ENCODE measurements around the gene CMTM1. TPM values are rescaled to one million over a fixed set of nuclear protein-coding genes. Genes with fewer than 3 reads are reported as not detected.

Gene CMTM1
- total RNA-seq, 1 experiment from 2014 or later = 2.6 TPM

GRCh38 chr16:66569827-66570405, 3.7 kb downstream of the CMTM1 start:
- Histone ChIP-seq H2BK12ac (ENCODE audit: insufficient read length, low read depth, low read length) (no peak overlapping the region), H3K9me3 (ENCODE audit: control insufficient read depth, low read depth, low read length) (no peaks in the 10 kb centered on the region), H3K4ac (ENCODE audit: low read depth, low read length) (no peak overlapping the region), H3K4me1 (ENCODE audit: insufficient read depth, low read length) (no peaks in the 10 kb centered on the region), H2AK5ac (ENCODE audit: insufficient read length, low read length) (no peak overlapping the region), H4K8ac (replicated peaks; ENCODE audit: insufficient read length, low read depth, low read length) (no peak overlapping the region), H3K79me1 (ENCODE audit: insufficient read depth, low read depth, low read length, poor library complexity, severe bottlenecking) (no peaks in the 10 kb centered on the region), H4K91ac (ENCODE audit: insufficient read length, low read depth, low read length) (no peak overlapping the region), H3K27ac (ENCODE audit: insufficient read length, low read depth, low read length) (no peak overlapping the region), H3T11ph (ENCODE audit: low read length) (no peak overlapping the region), H2AFZ (ENCODE audit: low read length) (no peak overlapping the region), H4K5ac (ENCODE audit: insufficient read length, low read depth, low read length) (no peak overlapping the region), H3K4me2 (ENCODE audit: insufficient read depth, insufficient read length, low read length) (no peak overlapping the region), H3K14ac (ENCODE audit: insufficient read depth, low read length) (no peak overlapping the region), H2BK15ac (ENCODE audit: low read depth, low read length) (no peak overlapping the region), H3K18ac (ENCODE audit: insufficient read length, low read depth, low read length) (no peak overlapping the region), H3K56ac (ENCODE audit: insufficient read length, low read depth, low read length) (no peak overlapping the region), H3K27me3 (ENCODE audit: insufficient read depth, low read length) (no peaks in the 10 kb centered on the region), H2BK120ac (ENCODE audit: low read depth, low read length, poor library complexity, severe bottlenecking) (no peak overlapping the region), H3K79me2 (ENCODE audit: insufficient read depth, low read length) (no peaks in the 10 kb centered on the region), H2BK5ac (ENCODE audit: insufficient read length, low read length) (no peak overlapping the region), H4K20me1 (ENCODE audit: control insufficient read depth, insufficient read depth, insufficient read length) (no peaks in the 10 kb centered on the region), H3K23ac (ENCODE audit: insufficient read length, low read depth, low read length) (no peak overlapping the region), H3K23me2 (ENCODE audit: insufficient read length, low read depth, low read length, poor library complexity, severe bottlenecking) (no peaks in the 10 kb centered on the region), H2BK20ac (ENCODE audit: low read depth, low read length, poor library complexity, severe bottlenecking) (no peak overlapping the region), H3K9ac (ENCODE audit: extremely low read depth, insufficient read length, low read length) (no peak overlapping the region)
- no peak for DNase-seq
- Mint-ChIP-seq H3K27me3 (ENCODE audit: low read depth) (no peaks in the 10 kb centered on the region; the same call in 1 of the 2 replicates), H3K27ac (no peak overlapping the region), H3K36me3 (ENCODE audit: insufficient read depth in 1 of 3, low read depth in 3 of 3) (peaks cover 3 to 12% (median 11%) of the 10 kb centered on the region in 3 experiments; a peak in 5 of 7 replicates), H3K9me3 (no peaks in the 10 kb centered on the region), H3K4me3 (no peak overlapping the region), H3K4me1 (peaks cover 0 to 3% of the 10 kb centered on the region in 2 experiments; a peak in 1 of 4 replicates)
- TF ChIP-seq CTCF (conservative IDR thresholded peaks at IDR 0.05) = no peak
- no CpG with 5 or more reads among the region's 3 CpGs for WGBS (ENCODE audit: extremely low coverage, insufficient read length, low lambda C conversion rate)

Measured in H9 (cell line).